Ramos (cell line): ENCODE results near the gene SNAI3.

Experiments used
- in situ Hi-C: fragments of 300-500 bp; cut with MboI; formaldehyde crosslinking; loops from one replicate; pipeline ENCODE4 v1.14.3; 2022; ENCODE audit warnings: low sequenced_read_pairs; ENCODE audit not compliant: unreplicated experiment

Gene SNAI3

GRCh38 chr16:88706965-88707826, 20.9 kb upstream of the SNAI3 start:
- in situ Hi-C loops: no loop called here

DNA sequence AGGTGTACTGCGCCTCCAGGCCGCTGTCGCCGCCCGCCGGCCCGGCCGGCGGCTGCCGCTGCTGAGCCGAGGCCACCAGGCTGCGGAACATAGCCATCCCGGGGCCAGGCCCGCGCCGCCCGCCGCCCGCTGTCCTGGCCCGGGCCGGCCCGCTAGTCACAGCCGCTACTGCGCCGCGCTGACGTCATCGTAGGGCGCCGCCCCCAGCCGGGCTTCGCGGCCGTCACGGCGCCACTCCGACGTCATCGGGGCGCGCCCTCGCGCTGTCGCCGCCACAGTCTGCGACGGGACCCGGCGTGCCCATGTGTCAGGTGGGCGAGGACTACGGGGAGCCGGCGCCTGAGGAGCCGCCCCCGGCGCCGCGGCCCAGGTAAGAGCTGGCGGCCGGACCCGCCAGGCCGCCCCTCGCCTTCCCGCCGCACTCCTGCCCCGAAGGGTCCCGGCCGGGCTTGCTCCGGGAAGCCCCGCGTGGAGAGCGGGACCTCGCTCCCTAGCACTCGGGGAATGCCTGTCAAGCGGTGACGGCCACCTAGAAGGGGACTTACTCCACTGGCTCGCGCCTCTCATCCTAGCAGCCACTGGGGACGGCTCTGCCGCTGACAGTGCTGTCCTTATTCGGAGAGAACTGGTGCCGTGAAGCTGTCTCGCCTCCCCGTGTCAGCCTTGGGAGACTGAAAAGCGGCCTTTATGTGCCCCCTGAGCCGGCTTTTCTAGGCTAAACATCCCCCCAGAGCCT, 20.1 kb upstream of the SNAI3 start, which contains the start of the genes CTU2 and RNF166:
CTU2 (plus strand) TSS at position 275 of the 736 bp plus-strand sequence; CDS start at position 303, 28 bp downstream.
RNF166 (minus strand) TSS at position 180 of the 736 bp plus-strand sequence; CDS start at position 97, 83 bp downstream.
- in situ Hi-C loops: no loop called here

GRCh38 chr16:88705801-88706228, 19.5 kb upstream of the SNAI3 start:
- in situ Hi-C loops: no loop called here

GRCh38 chr16:88705076-88705684, 18.9 kb upstream of the SNAI3 start:
- in situ Hi-C loops: no loop called here

- in situ Hi-C loops: no loop called here
Observed at GRCh38 chr16:88703486-88704309, 17.4 kb upstream of the SNAI3 start.

- in situ Hi-C loops: no loop called here
Observed at GRCh38 chr16:88702371-88703210, 16.3 kb upstream of the SNAI3 start.

GRCh38 chr16:88701581-88702370, 15.5 kb upstream of the SNAI3 start:
- in situ Hi-C loops: no loop called here

DNA sequence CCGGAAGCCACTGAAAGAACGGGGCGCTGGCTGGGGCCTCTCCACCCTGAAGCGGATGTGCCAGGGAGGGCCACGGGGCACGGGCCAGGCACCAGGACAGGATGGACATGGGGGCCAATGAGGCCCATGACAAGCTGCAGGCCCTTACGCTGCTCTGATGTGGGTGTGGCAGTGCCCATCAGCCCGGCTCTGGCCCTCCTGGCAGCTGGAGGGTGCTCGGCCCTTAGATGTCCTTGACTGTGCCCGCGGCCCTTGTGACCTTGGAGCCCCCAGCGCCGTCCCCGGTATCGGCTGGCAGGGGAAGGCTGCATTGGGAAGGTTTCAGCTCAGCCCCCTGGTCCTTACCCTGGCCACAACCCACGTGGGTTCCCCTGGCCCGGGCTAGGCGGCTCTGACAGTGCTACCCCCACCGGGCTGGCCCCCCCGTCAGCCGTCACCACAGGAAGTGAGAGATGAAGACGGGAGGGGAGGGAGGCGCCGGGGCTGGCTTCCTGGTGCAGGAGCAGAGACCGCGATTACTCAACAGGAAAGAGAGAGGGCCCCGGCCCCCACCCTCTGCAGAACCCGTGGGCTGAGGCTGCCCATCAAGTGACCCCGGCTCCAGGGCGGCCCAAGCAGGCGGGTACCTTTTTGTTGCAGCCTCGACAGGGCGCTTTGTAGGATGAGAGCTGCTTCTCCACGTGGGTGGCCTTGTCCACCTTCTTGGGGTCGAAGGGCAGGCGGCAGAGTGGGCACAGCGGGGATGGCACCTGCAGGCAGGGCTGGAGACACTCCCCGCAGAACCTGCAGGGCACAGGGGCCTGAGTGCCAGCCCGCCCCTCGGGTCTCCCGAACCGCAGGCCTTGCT, 14.6 kb upstream of the SNAI3 start:
- in situ Hi-C loops: no loop called here

DNA sequence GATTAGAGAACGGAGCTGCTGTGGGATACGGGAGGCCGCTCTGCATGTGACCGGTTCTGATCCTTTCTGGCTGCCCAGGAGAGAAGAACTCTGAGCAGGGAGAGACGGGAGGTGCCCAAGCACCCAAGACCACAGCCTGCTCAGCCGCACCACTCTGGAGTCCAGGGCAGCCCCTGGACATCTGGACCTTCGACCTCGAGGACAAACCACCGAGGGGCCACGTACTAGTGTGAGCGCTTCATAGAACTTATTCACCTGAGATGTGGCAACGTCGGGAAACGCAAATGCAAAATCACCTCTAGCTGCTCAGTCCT, 14.0 kb upstream of the SNAI3 start:
- in situ Hi-C loops: no loop called here

DNA sequence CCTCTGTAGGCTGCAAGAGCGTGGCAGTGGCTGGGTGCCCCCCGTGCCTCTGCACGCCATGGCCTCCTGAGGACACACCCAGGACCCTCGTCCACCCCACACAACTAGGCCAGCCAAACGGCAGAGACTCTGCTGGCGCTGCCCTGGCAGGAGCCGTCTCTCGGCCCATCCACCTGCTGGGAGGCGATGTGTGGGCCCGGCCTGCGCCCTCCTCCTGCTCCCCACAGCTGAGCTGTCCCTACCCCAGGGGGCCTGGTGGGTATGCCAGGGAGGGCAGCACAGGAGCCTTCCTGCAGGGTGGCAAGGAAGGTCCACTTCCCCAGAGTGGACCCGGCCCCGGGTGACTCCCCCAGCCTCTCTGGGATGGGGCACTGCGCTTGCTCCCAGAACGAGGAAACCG, 12.9 kb upstream of the SNAI3 start:
- in situ Hi-C loops: no loop called here

DNA sequence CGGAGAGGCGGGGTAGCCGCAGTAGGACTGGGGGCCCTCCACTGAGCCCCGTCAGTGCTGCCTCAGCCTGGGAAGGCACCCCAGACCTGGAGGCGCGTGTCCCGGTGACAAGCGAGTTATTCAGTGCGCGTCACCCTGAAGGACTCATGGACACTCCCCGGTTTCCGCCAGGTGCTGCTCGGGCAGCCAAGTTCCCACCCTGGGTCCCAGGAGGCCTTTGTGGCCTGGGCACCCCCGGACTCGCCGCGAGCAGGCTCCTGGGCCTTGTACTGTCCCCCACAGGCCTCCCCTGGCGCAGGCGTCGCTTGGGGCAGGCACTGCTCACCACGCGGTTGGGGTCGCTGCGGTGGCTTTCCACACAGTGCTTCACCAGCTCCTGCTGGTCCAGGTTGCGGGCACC, 12.3 kb upstream of the SNAI3 start:
- in situ Hi-C loops: no loop called here

DNA sequence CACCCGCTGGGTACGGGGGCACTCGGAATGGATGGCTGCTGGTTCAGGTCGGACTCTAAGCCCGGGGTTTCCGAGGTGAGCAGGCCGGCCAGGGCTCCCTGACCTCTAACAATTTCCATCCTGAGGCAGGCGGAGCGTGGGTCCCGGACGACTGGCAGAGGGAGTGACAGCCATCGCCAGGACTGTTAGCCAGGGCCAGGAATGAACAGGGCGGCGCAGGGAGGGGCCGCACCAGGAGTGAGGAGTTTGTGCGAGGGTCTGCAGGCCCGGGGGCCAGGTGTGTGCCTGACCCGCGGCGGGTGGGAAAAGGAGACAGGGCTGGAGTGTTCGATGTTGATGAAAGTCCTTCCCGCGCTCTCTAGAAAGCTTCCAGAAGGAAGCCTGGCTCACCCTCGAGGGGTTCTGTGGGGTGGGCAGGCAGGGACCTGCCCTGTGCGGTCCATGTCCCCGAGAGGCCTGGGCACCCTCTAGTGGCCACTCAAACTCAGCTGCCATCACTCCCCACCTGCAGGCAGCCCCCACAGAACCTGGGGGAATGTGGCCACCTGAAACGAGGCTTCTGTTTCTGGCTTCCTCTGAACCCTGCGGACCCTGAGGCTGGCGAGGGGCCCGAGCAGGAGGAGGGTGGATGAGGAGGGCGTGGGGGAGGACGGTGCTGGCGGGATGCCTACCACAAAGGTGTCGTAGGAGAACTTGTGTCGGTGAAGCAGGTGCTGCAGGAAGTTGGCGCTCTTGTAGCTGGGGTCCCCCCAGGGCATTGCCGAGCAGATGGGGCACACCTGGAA, 11.7 kb upstream of the SNAI3 start:
- in situ Hi-C loops: no loop called here

- in situ Hi-C loops: no loop called here
Observed at GRCh38 chr16:88697116-88697830, 11.0 kb upstream of the SNAI3 start.

DNA sequence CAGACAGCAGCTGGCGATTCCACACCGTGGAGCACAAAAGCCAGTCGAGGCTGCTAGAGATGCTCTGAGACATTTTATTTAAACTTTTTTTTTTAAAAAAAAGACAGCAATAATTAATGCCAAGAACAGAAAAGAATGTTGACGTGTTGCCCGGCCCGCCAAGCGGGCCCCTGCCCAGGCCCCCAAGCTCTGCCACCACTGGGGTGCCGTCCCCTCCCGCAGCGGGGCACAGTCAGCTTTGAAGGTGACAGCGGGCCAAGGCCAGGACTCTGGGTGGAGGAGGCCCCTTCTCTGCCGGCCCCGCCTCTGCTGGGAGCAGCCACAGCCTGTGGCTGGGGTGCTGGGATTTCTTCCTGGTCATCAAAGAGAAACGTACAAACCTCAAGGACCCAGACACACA, 10.1 kb upstream of the SNAI3 start:
- in situ Hi-C loops: no loop called here

- in situ Hi-C loops: no loop called here
Observed at GRCh38 chr16:88695753-88696152, 9.4 kb upstream of the SNAI3 start.

DNA sequence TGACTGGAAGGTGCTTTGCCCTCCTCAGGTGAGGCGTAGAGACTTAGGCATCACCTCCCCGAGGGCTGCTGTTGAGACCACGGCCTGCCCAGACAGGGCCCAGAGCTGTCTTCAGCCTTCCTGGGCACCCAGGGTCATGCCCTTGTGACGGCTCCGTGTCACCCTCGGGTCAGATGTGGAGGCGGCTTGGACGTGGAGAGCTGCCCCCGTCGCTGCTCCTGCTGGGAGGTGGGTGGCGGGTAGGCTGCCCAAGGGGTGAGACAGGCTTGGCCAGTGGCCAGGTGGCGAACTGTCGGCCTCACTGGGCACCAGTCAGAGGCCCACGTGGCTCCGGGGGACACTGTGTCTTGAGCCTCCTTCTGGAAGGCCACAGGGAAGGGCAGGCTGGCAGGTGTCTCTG, 8.9 kb upstream of the SNAI3 start:
- in situ Hi-C loops: no loop called here
